Thyroid gland (tissue), 4 donors: ENCODE results near the gene SAP130. TPM values are rescaled to one million over a fixed set of nuclear protein-coding genes. Genes with fewer than 3 reads are reported as not detected.

Source experiments
- DNase-seq, 2 donors: peaks; one replicate each; pipeline ENCODE4 v3.0.0-alpha.2; 2019
- H3K27ac ChIP-seq, 3 donors: fragments of 200-600 bp; sonication (generic); 1 replicate in 2 of 3; 2 replicates in 1 of 3; pipeline ENCODE4 v1.5.1; 2016 to 2019; ENCODE audit warnings: mild to moderate bottlenecking in 1 of 3, moderate library complexity in 1 of 3
- H3K27me3 ChIP-seq: fragments of 200-600 bp; sonication (generic); one replicate; pipeline ENCODE4 v1.5.1; 2019
- H3K36me3 ChIP-seq, 2 donors: fragments of 200-600 bp; sonication (generic); one replicate each; pipeline ENCODE4 v1.5.1; 2016 to 2019
- H3K4me1 ChIP-seq, 2 donors: fragments of 200-600 bp; sonication (generic); one replicate each; pipeline ENCODE4 v1.5.1; 2017 to 2019
- H3K4me3 ChIP-seq, 3 donors: fragments of 200-600 bp; sonication (generic); replicated peaks in 1 of 3; 1 replicate in 2 of 3; 2 replicates in 1 of 3; pipeline ENCODE4 v1.5.1; 2016; ENCODE audit warnings: mild to moderate bottlenecking in 1 of 3
- H3K9me3 ChIP-seq: fragments of 200-600 bp; sonication (generic); one replicate; pipeline ENCODE4 v1.5.1; 2017
- POLR2A ChIP-seq, 2 donors: fragments of 450-650 bp; IDR thresholded peaks; one replicate each; pipeline ENCODE4 v1.6.1; 2017; ENCODE audit warnings: antibody characterized with exemption in 2 of 2, mild to moderate bottlenecking in 2 of 2, moderate library complexity in 1 of 2
- WGBS, 2 donors: methylation state at CpG; one replicate each; pipeline ENCODE4 v1.1.5; 2017; 5-methylcytosine and 5-hydroxymethylcytosine counted together
- intact Hi-C: fragments of 100-400 bp; cut with DNase I; formaldehyde crosslinking; loops from one replicate; pipeline ENCODE4 v1.15.1; 2023
- total RNA-seq, 4 donors: library from RNA; depleted of rRNA; stranded (reverse); fragments of >200 nt; gene quantifications; one replicate each; pipeline ENCODE4 v1.2.3, GENCODE V29; 2016
- TF ChIP-seq, protein P1 (sequence below), 6 experiments: fragments of 200-600 bp in 3 of 6; fragments of 450-650 bp in 3 of 6; sonication (generic) in 3 of 6; IDR thresholded peaks; one replicate each; pipeline ENCODE4 v1.5.1; 2016 to 2019; ENCODE audit warnings: antibody characterized with exemption in 6 of 6, mild to moderate bottlenecking in 2 of 6, inconsistent platforms in 1 of 6, moderate library complexity in 1 of 6

The SAP130 gene
- total RNA-seq, 4 donors from 2014 or later: 10.3 to 14.7 (median 11.3) TPM

- TF ChIP-seq POLR2A (IDR thresholded peaks at IDR 0.05): no peak
- TF ChIP-seq, protein P1, sequence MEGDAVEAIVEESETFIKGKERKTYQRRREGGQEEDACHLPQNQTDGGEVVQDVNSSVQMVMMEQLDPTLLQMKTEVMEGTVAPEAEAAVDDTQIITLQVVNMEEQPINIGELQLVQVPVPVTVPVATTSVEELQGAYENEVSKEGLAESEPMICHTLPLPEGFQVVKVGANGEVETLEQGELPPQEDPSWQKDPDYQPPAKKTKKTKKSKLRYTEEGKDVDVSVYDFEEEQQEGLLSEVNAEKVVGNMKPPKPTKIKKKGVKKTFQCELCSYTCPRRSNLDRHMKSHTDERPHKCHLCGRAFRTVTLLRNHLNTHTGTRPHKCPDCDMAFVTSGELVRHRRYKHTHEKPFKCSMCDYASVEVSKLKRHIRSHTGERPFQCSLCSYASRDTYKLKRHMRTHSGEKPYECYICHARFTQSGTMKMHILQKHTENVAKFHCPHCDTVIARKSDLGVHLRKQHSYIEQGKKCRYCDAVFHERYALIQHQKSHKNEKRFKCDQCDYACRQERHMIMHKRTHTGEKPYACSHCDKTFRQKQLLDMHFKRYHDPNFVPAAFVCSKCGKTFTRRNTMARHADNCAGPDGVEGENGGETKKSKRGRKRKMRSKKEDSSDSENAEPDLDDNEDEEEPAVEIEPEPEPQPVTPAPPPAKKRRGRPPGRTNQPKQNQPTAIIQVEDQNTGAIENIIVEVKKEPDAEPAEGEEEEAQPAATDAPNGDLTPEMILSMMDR (IDR thresholded peaks at IDR 0.05): no peak
- H3K36me3 ChIP-seq: peaks cover 58 to 71% of the 10 kb centered on the region in 2 donors
- WGBS, 2 donors: 95 to 99% methylated on average over 2 of the region's 2 CpGs
Measured at GRCh38 chr2:127945281-127945680, 82.6 kb downstream of the SAP130 start.

GRCh38 chr2:127943186-127943585 is 84.7 kb downstream of the SAP130 start:
- Histone ChIP-seq H3K27me3 (no peaks in the 10 kb centered on the region), H3K36me3 (peaks cover 38 to 50% of the 10 kb centered on the region in 2 donors), H3K27ac (no peak overlapping the region), H3K4me1 (no peaks in the 10 kb centered on the region), H3K4me3 (no peak overlapping the region), H3K9me3 (no peaks in the 10 kb centered on the region)
- TF ChIP-seq POLR2A (IDR thresholded peaks at IDR 0.05): no peak
- TF ChIP-seq, protein P1 (IDR thresholded peaks at IDR 0.05): no peak
- 91 to 100% methylated on average over 2 of the region's 2 CpGs for WGBS, 2 donors
- intact Hi-C loops: no loop called here
- DNase-seq: no peak

More at GRCh38 chr2:127945281-127945680, 82.6 kb downstream of the SAP130 start:
- no peaks in the 10 kb centered on the region for H3K4me1 ChIP-seq
- intact Hi-C loops: no loop called here
- H3K27me3 ChIP-seq: no peaks in the 10 kb centered on the region
- H3K4me3 ChIP-seq: no peak overlapping the region
- no peak overlapping the region for H3K27ac ChIP-seq
- no peak for DNase-seq
- H3K9me3 ChIP-seq: no peaks in the 10 kb centered on the region

- Histone ChIP-seq H3K27me3 (no peaks in the 10 kb centered on the region), H3K4me1 (no peaks in the 10 kb centered on the region), H3K4me3 (no peak overlapping the region), H3K9me3 (no peaks in the 10 kb centered on the region), H3K27ac (no peak overlapping the region), H3K36me3 (peaks cover 38 to 47% of the 10 kb centered on the region in 2 donors)
- intact Hi-C loops: no loop called here
- no peak for TF ChIP-seq POLR2A (IDR thresholded peaks at IDR 0.05)
- TF ChIP-seq, protein P1 (IDR thresholded peaks at IDR 0.05): no peak
- 92 to 96% methylated on average over 6 of the region's 6 CpGs for WGBS, 2 donors
- DNase-seq: no peak
Measured at GRCh38 chr2:127942002-127942401, 85.9 kb downstream of the SAP130 start.

DNA sequence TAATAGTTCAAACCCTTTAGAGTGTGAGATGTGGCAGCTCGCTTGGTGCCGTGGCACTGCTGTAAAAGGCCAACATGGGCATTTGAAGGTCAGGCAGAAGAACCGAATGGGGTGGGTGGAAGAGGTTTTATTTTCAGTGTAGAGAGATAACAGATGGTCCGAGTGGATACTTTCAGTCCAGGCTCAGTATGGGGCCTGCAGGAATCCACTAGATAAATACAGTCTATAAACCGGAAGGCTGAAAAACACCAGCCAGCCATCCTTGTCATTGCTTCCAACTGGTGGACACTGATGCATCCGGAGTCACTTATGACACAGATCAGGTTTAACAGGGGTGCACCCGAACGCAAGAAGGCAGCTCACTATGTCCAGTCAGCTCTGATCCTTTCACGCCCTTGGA is 86.4 kb downstream of the SAP130 start:
- TF ChIP-seq POLR2A (IDR thresholded peaks at IDR 0.05): no peak
- TF ChIP-seq, protein P1 (IDR thresholded peaks at IDR 0.05): no peak

GRCh38 chr2:127940641-127941040 is 87.2 kb downstream of the SAP130 start:
- TF ChIP-seq, protein P1 (IDR thresholded peaks at IDR 0.05): no peak
- TF ChIP-seq POLR2A (IDR thresholded peaks at IDR 0.05): no peak
- Histone ChIP-seq H3K9me3 (no peaks in the 10 kb centered on the region), H3K27ac (no peak overlapping the region), H3K4me3 (no peak overlapping the region), H3K4me1 (no peaks in the 10 kb centered on the region), H3K36me3 (peaks cover 32 to 44% of the 10 kb centered on the region in 2 donors), H3K27me3 (no peaks in the 10 kb centered on the region)
- WGBS, 2 donors: 90 to 91% methylated on average over 12 of the region's 12 CpGs
- intact Hi-C loops: no loop called here
- no peak for DNase-seq

More for the DNA sequence above, 86.4 kb downstream of the SAP130 start:
- Histone ChIP-seq H3K27ac (no peak overlapping the region), H3K4me3 (no peak overlapping the region), H3K4me1 (no peaks in the 10 kb centered on the region), H3K36me3 (peaks cover 38 to 44% of the 10 kb centered on the region in 2 donors), H3K27me3 (no peaks in the 10 kb centered on the region), H3K9me3 (no peaks in the 10 kb centered on the region)
- WGBS, 2 donors: 94 to 95% methylated on average over 9 of the region's 9 CpGs
- DNase-seq: no peak
- intact Hi-C loops: no loop called here
